Neural progenitor cell (in vitro differentiated cells): ENCODE data around the gene SREBF1.

Source experiments
- CTCF ChIP-seq: fragments of 200-600 bp; sonication (generic); IDR thresholded peaks from 2 replicates; pipeline ENCODE4 v1.5.1; 2017; ENCODE audit warnings: antibody characterized with exemption, mild to moderate bottlenecking
- EZH2 ChIP-seq: fragments of 200-600 bp; sonication (generic); IDR thresholded peaks from 2 replicates; pipeline ENCODE4 v1.6.1; 2017; ENCODE audit warnings: antibody characterized with exemption, mild to moderate bottlenecking, moderate library complexity

- TF ChIP-seq CTCF (no peak), EZH2 (no peak)
Measured at GRCh38 chr17:17840751-17841591, 4.2 kb upstream of the SREBF1 start.
